H1 (cell line): ENCODE data around the gene SLU7. TPM values are rescaled to one million over a fixed set of nuclear protein-coding genes. Genes with fewer than 3 reads are reported as not detected.

Experiments used
- CTCF ChIA-PET: fragments of 300-600 bp; sonication (Branson Sonifier 250); formaldehyde crosslinking; loops from one replicate; lab custom pipeline; 2021; ENCODE audit not compliant: partially characterized antibody; lab: Charles Lee
- POLR2A ChIA-PET: fragments of 300-600 bp; sonication (Branson Sonifier 250); formaldehyde crosslinking; loops from one replicate; lab custom pipeline; 2021; ENCODE audit warnings: inconsistent platforms; ENCODE audit not compliant: partially characterized antibody; lab: Charles Lee
- DNase-seq, 2 experiments: peaks; one replicate each; pipeline versions ENCODE4 v3.0.0 to v3.0.0-alpha.2; 2010 to 2022; ENCODE audit warnings: low spot score in 2 of 2, low read depth in 1 of 2, mixed read lengths in 1 of 2
- FAIRE-seq: peaks from 2 replicates; lab custom pipeline; 2011; peaks lifted over from hg19 to GRCh38; lab: Jason Lieb, UNC
- H2AFZ ChIP-seq: 2 replicates; pipeline ENCODE4 v1.8.1; 2012; ENCODE audit warnings: low read length, inconsistent platforms
- H2AK5ac ChIP-seq: 2 replicates; pipeline ENCODE4 v1.6.1; 2013; ENCODE audit warnings: low read depth, low read length
- H2BK120ac ChIP-seq: replicated peaks from 2 replicates; pipeline ENCODE3; 2013; ENCODE audit warnings: low read depth, low read length, inconsistent platforms
- H2BK12ac ChIP-seq: 2 replicates; pipeline ENCODE4 v1.6.1; 2013; ENCODE audit warnings: low read depth, low read length
- H2BK15ac ChIP-seq: 2 replicates; pipeline ENCODE4 v1.6.1; 2013; ENCODE audit warnings: low read length
- H2BK20ac ChIP-seq: 2 replicates; pipeline ENCODE4 v1.6.1; 2013; ENCODE audit warnings: low read length
- H2BK5ac ChIP-seq: 2 replicates; pipeline ENCODE4 v1.6.1; 2013; ENCODE audit warnings: low read depth, low read length
- H3K14ac ChIP-seq: 2 replicates; pipeline ENCODE4 v1.6.1; 2013; ENCODE audit warnings: inconsistent platforms; ENCODE audit not compliant: insufficient read length
- H3K18ac ChIP-seq: 2 replicates; pipeline ENCODE4 v1.6.1; 2013; ENCODE audit warnings: low read length; ENCODE audit errors: extremely low read depth
- H3K23ac ChIP-seq: 2 replicates; pipeline ENCODE4 v1.6.1; 2013; ENCODE audit warnings: inconsistent platforms; ENCODE audit not compliant: insufficient read length
- H3K23me2 ChIP-seq: 2 replicates; pipeline ENCODE4 v1.6.1; 2013; ENCODE audit warnings: low read depth, low read length
- H3K27ac ChIP-seq: 2 replicates; pipeline ENCODE4 v1.6.1; 2011; ENCODE audit warnings: low read depth, low read length, inconsistent platforms
- H3K27me3 ChIP-seq, 4 experiments: replicated peaks in 1 of 4; 1 replicate in 1 of 4; 2 replicates in 3 of 4; pipeline versions ENCODE4 v1.6.1 to v1.8.1; 2011 to 2013; ENCODE audit warnings: low read length in 3 of 4, mild to moderate bottlenecking in 3 of 4, inconsistent platforms in 2 of 4, mixed read lengths in 2 of 4, moderate library complexity in 1 of 4; ENCODE audit not compliant: control insufficient read depth in 3 of 4, insufficient read depth in 3 of 4; ENCODE audit errors: extremely low read depth in 1 of 4
- H3K36me3 ChIP-seq, 4 experiments: 2 replicates each; pipeline versions ENCODE4 v1.6.1 to v1.8.1; 2011 to 2013; ENCODE audit warnings: mild to moderate bottlenecking in 4 of 4, low read length in 3 of 4, moderate library complexity in 2 of 4, control low read depth in 1 of 4, inconsistent platforms in 1 of 4; ENCODE audit not compliant: insufficient read depth in 4 of 4, control insufficient read depth in 2 of 4
- H3K4ac ChIP-seq: replicated peaks from 2 replicates; pipeline ENCODE3; 2013; ENCODE audit warnings: low read length, low read depth, mixed read lengths, inconsistent platforms; ENCODE audit not compliant: insufficient read length
- H3K4me1 ChIP-seq, 4 experiments: replicated peaks in 1 of 4; 1 replicate in 1 of 4; 2 replicates in 3 of 4; pipeline versions ENCODE4 v1.6.1 to v1.8.1; 2011 to 2013; ENCODE audit warnings: low read length in 3 of 4, inconsistent platforms in 2 of 4, mixed read lengths in 1 of 4; ENCODE audit not compliant: insufficient read depth in 4 of 4, control insufficient read depth in 3 of 4
- H3K4me2 ChIP-seq, 2 experiments: 2 replicates each; pipeline versions ENCODE4 v1.6.1 to v1.8.1; 2011 to 2013; ENCODE audit warnings: low read depth in 2 of 2, low read length in 2 of 2, control low read depth in 1 of 2, inconsistent platforms in 1 of 2, mild to moderate bottlenecking in 1 of 2; ENCODE audit not compliant: insufficient read depth in 1 of 2
- H3K4me3 ChIP-seq, 4 experiments: fragments of 200-600, 300-600 bp in 1 of 4; sonication (generic), shearing (Covaris generic), sonication (Bioruptor Twin) in 1 of 4; 2 replicates each; pipeline versions ENCODE4 v1.5.1 to v1.8.1; 2011 to 2016; ENCODE audit warnings: low read length in 4 of 4, low read depth in 3 of 4, control low read depth in 2 of 4, inconsistent platforms in 2 of 4, mild to moderate bottlenecking in 2 of 4, mixed read lengths in 1 of 4, moderate library complexity in 1 of 4; ENCODE audit not compliant: insufficient read depth in 2 of 4; ENCODE audit errors: extremely low read depth in 1 of 4
- H3K56ac ChIP-seq: replicated peaks from 2 replicates; pipeline ENCODE3; 2013; ENCODE audit warnings: low read depth, mild to moderate bottlenecking, mixed read lengths, low read length, inconsistent platforms; ENCODE audit not compliant: insufficient read length
- H3K79me1 ChIP-seq: 2 replicates; pipeline ENCODE4 v1.6.1; 2013; ENCODE audit warnings: low read depth, low read length, control low read depth
- H3K79me2 ChIP-seq, 2 experiments: 2 replicates each; pipeline versions ENCODE4 v1.6.1 to v1.8.1; 2012 to 2013; ENCODE audit warnings: low read length in 2 of 2, mild to moderate bottlenecking in 2 of 2, inconsistent platforms in 1 of 2; ENCODE audit not compliant: insufficient read depth in 2 of 2, control insufficient read depth in 1 of 2
- H3K9ac ChIP-seq, 4 experiments: replicated peaks in 1 of 4; 1 replicate in 1 of 4; 2 replicates in 3 of 4; pipeline versions ENCODE4 v1.6.1 to v1.8.1; 2011 to 2013; ENCODE audit warnings: low read depth in 3 of 4, low read length in 3 of 4, control low read depth in 2 of 4, mild to moderate bottlenecking in 2 of 4, moderate library complexity in 2 of 4, inconsistent platforms in 1 of 4; ENCODE audit errors: extremely low read depth in 1 of 4
- H3K9me3 ChIP-seq, 2 experiments: 2 replicates each; pipeline versions ENCODE4 v1.6.1 to v1.8.1; 2012 to 2013; ENCODE audit warnings: mild to moderate bottlenecking in 2 of 2, moderate library complexity in 2 of 2, control low read depth in 1 of 2, inconsistent platforms in 1 of 2, low read depth in 1 of 2, low read length in 1 of 2, mixed read lengths in 1 of 2; ENCODE audit not compliant: insufficient read depth in 2 of 2
- H4K20me1 ChIP-seq, 2 experiments: replicated peaks in 1 of 2; 2 replicates each; pipeline versions ENCODE3 to v1.8.1; 2011 to 2013; ENCODE audit warnings: inconsistent platforms in 2 of 2, low read length in 2 of 2, mild to moderate bottlenecking in 1 of 2; ENCODE audit not compliant: insufficient read depth in 2 of 2, control insufficient read depth in 1 of 2
- H4K5ac ChIP-seq: 2 replicates; pipeline ENCODE4 v1.6.1; 2013; ENCODE audit warnings: low read length, low read depth, mixed read lengths, inconsistent platforms; ENCODE audit not compliant: insufficient read length
- H4K8ac ChIP-seq: 2 replicates; pipeline ENCODE4 v1.8.0; 2013; ENCODE audit warnings: mild to moderate bottlenecking, moderate library complexity, low read length, inconsistent platforms; ENCODE audit not compliant: insufficient read depth; ENCODE audit errors: extremely low read depth
- H4K91ac ChIP-seq: replicated peaks from 2 replicates; pipeline ENCODE3; 2013; ENCODE audit warnings: low read length, mixed read lengths, inconsistent platforms; ENCODE audit not compliant: insufficient read length
- RXRA ChIP-seq: IDR thresholded peaks from 2 replicates; pipeline ENCODE4 v1.6.1; 2011; ENCODE audit warnings: low read depth, mild to moderate bottlenecking, low read length, moderate library complexity; ENCODE audit not compliant: insufficient read depth
- WGBS, 2 experiments: shearing (Covaris generic) in 1 of 2; methylation state at CpG; one replicate each; pipeline versions ENCODE4 v1.1.6 to v1.1.7; 2013 to 2015; ENCODE audit warnings: low lambda C conversion rate in 2 of 2, mixed read lengths in 2 of 2, inconsistent platforms in 1 of 2, low coverage in 1 of 2, missing lambda C conversion rate in 1 of 2; ENCODE audit not compliant: insufficient replicate concordance in 2 of 2, insufficient coverage in 1 of 2, insufficient read length in 1 of 2; ENCODE audit errors: extremely low coverage in 1 of 2, missing lambda C conversion rate in 1 of 2; 5-methylcytosine and 5-hydroxymethylcytosine counted together
- polyA plus RNA-seq, 7 experiments: library from polyadenylated mRNA; depleted of rRNA in 3 of 7; stranded (reverse) in 5 of 7; unstranded in 2 of 7; fragments of >200 nt in 5 of 7; fragments of 200-250 nt in 2 of 7; gene quantifications; 1 replicate in 5 of 7; 2 replicates in 1 of 7; 4 replicates in 1 of 7; pipeline versions ENCODE4 v1.2.1 to v1.2.3, GENCODE V29; 2011 to 2013; ENCODE audit warnings: missing spikeins in 2 of 7, mixed read lengths in 2 of 7
- total RNA-seq: library from RNA; stranded (reverse); fragmentation: NEBNext Ultra II Directional; extraction: Animal tissue kit (Norgen Biotek cat#: 25700); gene quantifications from 2 replicates; pipeline ENCODE4 v1.2.1, GENCODE V29; 2021

The SLU7 gene
- total and polyA plus RNA-seq, 2 of the 8 experiments (the other 6 are each of a cell fraction or from before 2014, with no cell fraction given), result 6.0 to 34.1 TPM

DNA sequence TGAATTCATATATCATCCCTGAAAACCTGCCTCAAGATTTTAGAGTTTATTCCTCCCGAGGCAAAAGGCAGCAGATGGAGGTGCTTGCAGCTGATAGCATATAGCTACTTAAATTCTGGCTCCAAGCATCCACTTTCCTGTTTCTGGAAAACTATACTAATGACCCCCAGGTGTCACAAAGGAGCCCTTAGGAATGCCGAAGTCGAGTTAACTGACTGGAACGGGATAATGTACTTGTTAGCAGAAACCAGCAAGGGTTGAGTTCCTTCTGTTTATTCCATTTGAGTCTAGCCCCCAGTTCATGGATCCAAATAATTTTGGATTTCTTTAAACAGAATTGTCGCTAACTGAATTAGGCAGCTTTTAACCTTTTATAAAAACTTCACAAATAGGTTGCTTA is 47.2 kb upstream of the SLU7 start:
- TF ChIP-seq RXRA, result no peak
- Histone ChIP-seq H3K79me1 (no peaks in the 10 kb centered on the region), H4K20me1 (no peaks in the 10 kb centered on the region), H4K91ac (no peak overlapping the region), H2BK12ac (no peak overlapping the region), H3K27ac (no peak overlapping the region), H3K56ac (no peak overlapping the region), H3K23ac (no peak overlapping the region), H3K79me2 (no peaks in the 10 kb centered on the region), H2BK20ac (no peak overlapping the region), H4K8ac (no peak overlapping the region), H3K23me2 (no peaks in the 10 kb centered on the region), H4K5ac (no peak overlapping the region), H3K4me1 (peaks cover 0 to 6% (median 2%) of the 10 kb centered on the region in 4 experiments; a peak in 4 of 7 replicates), H2AK5ac (no peak overlapping the region), H3K4me2 (no peak overlapping the region), H3K4me3 (no peak overlapping the region), H3K18ac (no peak overlapping the region), H3K36me3 (no peaks in the 10 kb centered on the region), H2BK5ac (no peak overlapping the region), H3K9ac (no peak overlapping the region), H2AFZ (no peak overlapping the region), H3K4ac (no peak overlapping the region), H2BK15ac (no peak overlapping the region), H3K27me3 (no peaks in the 10 kb centered on the region), H3K9me3 (no peaks in the 10 kb centered on the region; a peak in 1 of 4 replicates), H3K14ac (no peak overlapping the region), H2BK120ac (no peak overlapping the region)
- WGBS, 2 experiments, result 98% methylated on average over 5 of the region's 5 CpGs; no CpG with 5 or more reads in 1 of the 2 experiments
- FAIRE-seq (no peak), DNase-seq (no peak)
- CTCF ChIA-PET, result interaction anchor here (0.8 to 0.9 kb wide), 2 partner anchors 44 kb away, joined by 3 to 5 read pairs; partner anchors contain the start of gene PTTG1
- POLR2A ChIA-PET, result no interaction called here
